Esophagus (tissue), 2 donors: ENCODE measurements around the gene PRAMEF20. TPM values are rescaled to one million over a fixed set of nuclear protein-coding genes. Genes with fewer than 3 reads are reported as not detected.

Experiments used
- H3K27ac ChIP-seq, 2 donors: one replicate each; pipeline ENCODE4 v1.5.1; 2013; ENCODE audit warnings: low read depth in 2 of 2, mild to moderate bottlenecking in 2 of 2, inconsistent platforms in 1 of 2, low read length in 1 of 2, moderate library complexity in 1 of 2
- H3K27me3 ChIP-seq, 2 donors: one replicate each; pipeline ENCODE4 v1.6.1; 2013; ENCODE audit warnings: low read length in 2 of 2, control low read depth in 1 of 2, mild to moderate bottlenecking in 1 of 2; ENCODE audit not compliant: insufficient read depth in 2 of 2, control insufficient read depth in 1 of 2
- H3K36me3 ChIP-seq, 2 donors: one replicate each; pipeline ENCODE4 v1.6.1; 2013; ENCODE audit warnings: low read length in 1 of 2; ENCODE audit not compliant: control insufficient read depth in 2 of 2, insufficient read depth in 2 of 2
- H3K4me1 ChIP-seq, 2 donors: one replicate each; pipeline ENCODE4 v1.6.1; 2013; ENCODE audit warnings: low read length in 1 of 2; ENCODE audit not compliant: control insufficient read depth in 2 of 2, insufficient read depth in 2 of 2
- H3K4me3 ChIP-seq, 2 donors: one replicate each; pipeline ENCODE4 v1.5.1; 2013; ENCODE audit warnings: low read length in 2 of 2, mild to moderate bottlenecking in 2 of 2, low read depth in 1 of 2, moderate library complexity in 1 of 2
- H3K9me3 ChIP-seq, 2 donors: one replicate each; pipeline ENCODE4 v1.6.1; 2013; ENCODE audit warnings: mild to moderate bottlenecking in 2 of 2, low read depth in 1 of 2, low read length in 1 of 2, moderate library complexity in 1 of 2; ENCODE audit not compliant: control insufficient read depth in 2 of 2, insufficient read depth in 1 of 2
- WGBS, 2 donors: extraction: QIAGEN DNeasy Blood & Tissue Kit; methylation state at CpG; one replicate each; pipeline ENCODE4 v1.1.7; 2013; 5-methylcytosine and 5-hydroxymethylcytosine counted together
- polyA plus RNA-seq, 2 donors: library from polyadenylated mRNA; stranded (reverse); fragments of 200-250 nt; gene quantifications; one replicate each; pipeline ENCODE4 v1.2.3, GENCODE V29; 2013
- donor health status: healthy with polysubstance abuse.
- donor health status: Bipolar disorder and iron deficiency.

The PRAMEF20 gene
- polyA plus RNA-seq, 2 donors, result not detected

DNA sequence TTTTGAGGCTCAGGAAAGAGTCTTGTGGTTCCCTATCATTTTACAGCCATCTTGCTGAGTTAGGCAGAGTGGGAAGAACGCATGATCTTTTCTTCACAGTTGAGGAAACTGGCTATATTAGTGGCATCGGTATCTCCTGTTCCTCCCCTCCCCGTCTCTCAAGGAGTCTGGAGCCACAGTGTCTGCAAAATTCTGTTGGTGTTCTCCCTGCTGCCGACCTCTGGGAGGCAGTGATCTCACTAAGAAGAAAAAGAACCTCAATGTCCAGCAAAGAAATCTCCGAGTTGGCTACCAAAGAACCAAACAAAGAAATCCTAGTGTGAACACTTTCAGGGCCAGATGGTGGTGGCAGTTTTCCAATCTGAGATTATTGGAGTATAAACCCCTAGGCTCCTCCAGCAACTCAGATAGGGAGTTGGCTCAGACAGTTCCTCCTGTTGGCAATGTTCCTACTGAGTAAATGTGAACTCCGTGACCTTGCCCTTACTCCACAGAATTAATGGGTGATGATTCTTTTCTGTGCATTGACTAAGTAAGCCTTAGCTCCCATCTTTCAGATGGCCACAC is 41.2 kb downstream of the PRAMEF20 start:
- Histone ChIP-seq H3K4me1 (no peaks in the 10 kb centered on the region), H3K27ac (no peak overlapping the region), H3K9me3 (peaks cover 0 to 2% of the 10 kb centered on the region in 2 donors), H3K36me3 (no peaks in the 10 kb centered on the region), H3K4me3 (no peak overlapping the region), H3K27me3 (peaks cover 0 to 3% of the 10 kb centered on the region in 2 donors)
- WGBS, 2 donors, result 35 to 45% methylated on average over 6 of the region's 6 CpGs

GRCh38 chr1:13456904-13457532 is 46.8 kb downstream of the PRAMEF20 start:
- Histone ChIP-seq H3K36me3 (no peaks in the 10 kb centered on the region), H3K27me3 (peaks cover 0 to 3% of the 10 kb centered on the region in 2 donors), H3K27ac (no peak overlapping the region), H3K9me3 (peaks cover 0 to 2% of the 10 kb centered on the region in 2 donors), H3K4me1 (no peaks in the 10 kb centered on the region), H3K4me3 (no peak overlapping the region)
- 63 to 73% methylated on average over 15 of the region's 15 CpGs for WGBS, 2 donors

GRCh38 chr1:13461977-13462376 is 51.7 kb downstream of the PRAMEF20 start:
- Histone ChIP-seq H3K9me3 (peaks cover 0 to 5% of the 10 kb centered on the region in 2 donors), H3K36me3 (no peaks in the 10 kb centered on the region), H3K27me3 (no peaks in the 10 kb centered on the region), H3K4me1 (no peaks in the 10 kb centered on the region), H3K27ac (no peak overlapping the region), H3K4me3 (no peak overlapping the region)
- WGBS, 2 donors, result 70 to 77% methylated on average over 2 of the region's 2 CpGs

DNA sequence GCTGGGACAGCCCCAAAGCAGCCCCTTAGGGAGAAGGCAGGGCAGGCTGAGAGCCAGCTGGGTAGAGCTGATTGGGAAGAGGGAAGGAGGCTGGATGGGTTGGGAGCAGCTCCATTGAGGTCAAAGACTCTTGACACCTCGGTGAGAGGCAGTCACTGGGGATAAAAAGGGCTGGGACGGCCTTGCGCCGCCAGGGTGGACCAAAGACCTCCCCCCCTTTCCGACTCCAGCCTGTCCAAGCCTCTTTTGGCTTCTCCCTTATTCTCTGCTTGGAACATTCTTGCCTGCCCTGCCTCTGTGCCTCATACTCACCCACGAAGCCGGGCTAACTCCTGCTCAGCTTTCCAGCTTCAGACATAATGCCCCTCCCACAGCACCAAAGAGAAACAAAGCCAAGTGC is 52.4 kb downstream of the PRAMEF20 start:
- no peaks in the 10 kb centered on the region for H3K27me3 ChIP-seq
- no peaks in the 10 kb centered on the region for H3K36me3 ChIP-seq
- no peak overlapping the region for H3K27ac ChIP-seq
- WGBS, 2 donors, result 53 to 59% methylated on average over 7 of the region's 7 CpGs
- peaks cover 0 to 5% of the 10 kb centered on the region in 2 donors for H3K9me3 ChIP-seq
- H3K4me3 ChIP-seq, result no peak overlapping the region
- H3K4me1 ChIP-seq, result no peaks in the 10 kb centered on the region

- Histone ChIP-seq H3K4me3 (no peak overlapping the region), H3K27me3 (no peaks in the 10 kb centered on the region), H3K27ac (no peak overlapping the region), H3K9me3 (peaks cover 2 to 5% of the 10 kb centered on the region in 2 donors), H3K4me1 (no peaks in the 10 kb centered on the region), H3K36me3 (no peaks in the 10 kb centered on the region)
- WGBS, 2 donors, result 40 to 53% methylated on average over 1 of the region's 1 CpG
Measured at GRCh38 chr1:13465515-13465914, 55.3 kb downstream of the PRAMEF20 start.

- no peak overlapping the region for H3K27ac ChIP-seq
- H3K4me3 ChIP-seq, result no peak overlapping the region
- no peaks in the 10 kb centered on the region for H3K36me3 ChIP-seq
- peaks cover 0 to 2% of the 10 kb centered on the region in 2 donors for H3K9me3 ChIP-seq
- H3K4me1 ChIP-seq, result no peaks in the 10 kb centered on the region
- H3K27me3 ChIP-seq, result no peaks in the 10 kb centered on the region
- WGBS, 2 donors, result 19 to 27% methylated on average over 5 of the region's 5 CpGs
Measured at GRCh38 chr1:13469343-13469742, 59.1 kb downstream of the PRAMEF20 start.

Other genes with a start within 250 kb of the PRAMEF20 start
- gene HNRNPCL4, start 244.8 kb upstream of the PRAMEF20 start, polyA plus RNA-seq, result not detected
- not detected for gene PRAMEF9, start 238.6 kb upstream of the PRAMEF20 start, polyA plus RNA-seq
- gene PRAMEF13, start 209.0 kb upstream of the PRAMEF20 start, polyA plus RNA-seq, result not detected
- gene PRAMEF18, start 184.3 kb upstream of the PRAMEF20 start, polyA plus RNA-seq, result not detected
- not detected for gene PRAMEF5, start 156.3 kb upstream of the PRAMEF20 start, polyA plus RNA-seq
- gene PRAMEF8, start 125.3 kb upstream of the PRAMEF20 start, polyA plus RNA-seq, result under 1 TPM in 1 of 2 donors, not detected in 1; 0.01 TPM
- gene PRAMEF33, start 106.9 kb upstream of the PRAMEF20 start, polyA plus RNA-seq, result not detected
- not detected for gene PRAMEF15, start 94.9 kb upstream of the PRAMEF20 start, polyA plus RNA-seq
- not detected for gene PRAMEF14, start 63.3 kb upstream of the PRAMEF20 start, polyA plus RNA-seq
- gene PRAMEF19, start 38.5 kb upstream of the PRAMEF20 start, polyA plus RNA-seq, result under 1 TPM in 1 of 2 donors, not detected in 1; 0.02 TPM
- not detected for gene PRAMEF17, start 20.8 kb upstream of the PRAMEF20 start, polyA plus RNA-seq
- gene LRRC38, start 103.6 kb downstream of the PRAMEF20 start, polyA plus RNA-seq, result under 1 TPM; 0.04 to 0.09 TPM
- gene PDPN, start 173.4 kb downstream of the PRAMEF20 start, polyA plus RNA-seq, result 10 to 100 TPM in 1 of 2 donors, 1 to 10 TPM in 1; 2.4 to 11.9 TPM